ENCODE data around the gene C22orf23.
"Not testable (repeated sequence)": the region's sequence is repeated elsewhere in the genome, so short reads cannot be mapped to it uniquely, and the experiment has no call there.

Gene C22orf23

GRCh38 chr22:37967637-37968451, 14.4 kb upstream of the C22orf23 start:
- no peak for DNase-seq (ENCODE audit: low read depth)
- TF ChIP-seq CTCF (IDR thresholded peaks at IDR 0.05; ENCODE audit: control insufficient read depth, insufficient read depth, low read depth, low read length, missing control alignments), result no peak
- H3K4me3 ChIP-seq (ENCODE audit: control insufficient read depth, low read depth, low read length), result no peak overlapping the region

- no peak for TF ChIP-seq CTCF (IDR thresholded peaks at IDR 0.05; ENCODE audit: control insufficient read depth, insufficient read depth, low read depth, low read length, missing control alignments)
- no peak for DNase-seq (ENCODE audit: low read depth)
- no peak overlapping the region for H3K4me3 ChIP-seq (ENCODE audit: control insufficient read depth, low read depth, low read length)
Measured at GRCh38 chr22:37967147-37967546, 13.7 kb upstream of the C22orf23 start.

DNA sequence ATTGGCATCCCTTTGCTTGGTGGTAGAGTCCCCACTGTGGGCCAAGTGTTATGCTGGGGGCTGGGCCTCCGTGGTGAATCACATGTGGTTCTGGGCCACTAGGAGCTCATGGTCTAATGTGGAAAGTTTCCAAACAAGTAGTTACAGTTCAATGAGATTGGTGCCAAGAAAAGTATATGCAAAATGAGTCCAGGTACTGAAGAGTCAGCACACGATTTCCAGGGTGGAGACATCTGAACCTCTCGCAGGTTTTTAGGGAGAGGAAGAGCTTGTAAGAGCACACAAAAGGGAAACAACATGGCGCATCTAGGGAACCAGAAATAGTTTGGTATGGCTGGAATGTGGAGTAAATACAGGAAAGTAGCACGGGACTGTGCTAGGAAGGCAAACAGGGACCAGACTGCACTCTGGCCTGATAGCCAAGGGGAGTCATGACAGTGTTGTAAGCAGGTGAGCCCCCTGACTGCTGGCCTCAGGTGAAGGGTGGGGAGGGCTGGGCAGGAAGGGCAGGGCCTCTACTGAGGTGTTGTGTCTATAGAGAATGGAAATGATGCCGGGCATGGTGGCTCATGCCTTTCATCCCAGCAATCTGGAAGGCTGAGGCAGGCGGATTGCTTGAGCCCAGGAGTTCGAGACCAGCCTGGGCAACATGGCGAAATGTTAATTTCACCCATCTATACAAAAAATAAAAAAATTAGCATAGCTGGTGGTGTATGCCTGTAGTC, 12.7 kb upstream of the C22orf23 start:
- DNase-seq (ENCODE audit: low read depth), result no peak
- TF ChIP-seq CTCF (IDR thresholded peaks at IDR 0.05; ENCODE audit: control insufficient read depth, insufficient read depth, low read depth, low read length, missing control alignments), result no peak
- H3K4me3 ChIP-seq (ENCODE audit: control insufficient read depth, low read depth, low read length), result no peak overlapping the region

DNA sequence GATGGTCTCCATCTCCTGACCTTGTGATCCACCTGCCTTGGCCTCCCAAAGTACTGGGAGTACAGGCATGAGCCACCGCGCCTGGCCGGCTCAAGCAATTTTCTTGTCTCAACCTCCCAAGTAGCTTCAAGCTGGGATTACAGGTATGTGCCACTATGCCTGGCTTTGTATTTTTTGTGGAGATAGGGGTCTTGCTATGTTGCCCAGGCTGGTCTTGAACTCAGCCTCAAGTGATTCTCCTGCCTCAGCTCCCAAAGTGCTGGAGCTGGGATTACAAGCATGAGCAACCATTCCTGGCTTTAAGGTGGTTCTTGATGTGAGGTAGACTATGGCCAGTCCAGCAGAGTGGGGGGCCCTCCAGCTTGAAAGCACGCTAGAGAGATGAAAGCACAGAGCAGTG, 7.7 kb upstream of the C22orf23 start:
- TF ChIP-seq CTCF (IDR thresholded peaks at IDR 0.05; ENCODE audit: control insufficient read depth, insufficient read depth, low read depth, low read length, missing control alignments), result no peak
- H3K4me3 ChIP-seq (ENCODE audit: control insufficient read depth, low read depth, low read length), result no peak overlapping the region
- DNase-seq (ENCODE audit: low read depth), result no peak

GRCh38 chr22:37959231-37959825, 5.9 kb upstream of the C22orf23 start:
- TF ChIP-seq CTCF (IDR thresholded peaks at IDR 0.05; ENCODE audit: control insufficient read depth, insufficient read depth, low read depth, low read length, missing control alignments), result no peak
- H3K4me3 ChIP-seq (ENCODE audit: control insufficient read depth, low read depth, low read length), result no peak overlapping the region
- no peak for DNase-seq (ENCODE audit: low read depth)

DNA sequence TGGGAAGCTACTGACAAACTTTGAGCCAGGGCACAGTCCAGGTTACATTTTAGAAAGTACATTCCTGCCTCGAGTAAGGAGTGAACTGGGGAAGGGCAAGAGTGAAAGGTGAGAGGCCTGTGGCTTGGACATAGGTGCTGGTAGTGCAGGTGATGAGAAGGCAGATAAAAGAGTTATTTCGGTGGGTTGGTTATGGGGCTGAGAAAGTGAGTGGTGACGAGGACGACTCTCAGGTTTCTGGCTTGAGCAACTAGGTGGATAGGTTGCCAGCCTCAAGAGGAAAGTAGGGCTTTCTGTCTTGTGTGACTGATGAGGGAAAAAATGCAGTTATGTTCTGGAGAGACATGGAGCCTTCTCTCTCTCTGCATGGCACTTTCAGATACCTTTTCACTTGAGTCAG, 3.8 kb upstream of the C22orf23 start:
- DNase-seq (ENCODE audit: low read depth), result no peak
- no peak for TF ChIP-seq CTCF (IDR thresholded peaks at IDR 0.05; ENCODE audit: control insufficient read depth, insufficient read depth, low read depth, low read length, missing control alignments)
- H3K4me3 ChIP-seq (ENCODE audit: control insufficient read depth, low read depth, low read length), result no peak overlapping the region

DNA sequence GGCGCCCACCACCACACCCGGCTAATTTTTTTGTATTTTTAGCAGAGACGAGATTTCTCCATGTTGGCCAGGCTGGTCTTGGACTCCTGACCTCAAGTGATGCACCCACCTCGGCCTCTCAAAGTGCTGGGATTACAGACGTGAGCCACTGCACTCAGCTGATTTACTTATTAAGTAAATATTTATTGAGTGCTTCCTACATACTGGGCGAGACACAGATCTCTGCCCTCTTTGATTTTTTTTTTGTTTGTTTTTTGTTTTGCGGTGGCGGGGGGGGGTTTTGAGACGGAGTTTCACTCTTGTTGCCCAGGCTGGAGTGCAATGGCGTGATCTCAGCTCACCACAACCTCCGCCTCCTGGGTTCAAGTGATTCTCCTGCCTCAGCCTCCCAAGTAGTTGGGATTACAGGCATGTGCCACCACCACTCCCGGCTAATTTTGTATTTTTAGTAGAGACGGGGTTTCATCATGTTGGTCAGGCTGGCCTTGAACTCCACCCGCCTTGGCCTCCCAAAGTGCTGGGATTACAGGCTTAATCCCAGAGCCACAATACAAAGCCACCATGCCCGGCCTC, 2.5 kb upstream of the C22orf23 start:
- DNase-seq (ENCODE audit: low read depth); H3K4me3 ChIP-seq (ENCODE audit: control insufficient read depth, low read depth, low read length): not testable (repeated sequence)

All from AG09309 (cell line).